GM13977 (cell line): Measurements from ENCODE around the gene ALDH3A1.

Experiments used
- DNase-seq: peaks from one replicate; pipeline ENCODE4 v3.0.0; 2012; ENCODE audit warnings: low spot score
- in situ Hi-C: fragments of 300-500 bp; cut with MboI; formaldehyde crosslinking; loops from one replicate; pipeline ENCODE4 v1.12.0; 2022; ENCODE audit warnings: low sequenced_read_pairs, low pct_unique_long_range_greater_than_20kb, mixed read lengths, inconsistent platforms; ENCODE audit not compliant: unreplicated experiment
- TF ChIP-seq, protein P1 (sequence below): IDR thresholded peaks from 2 replicates; pipeline ENCODE4 v1.5.1; 2012; ENCODE audit warnings: mild to moderate bottlenecking, control low read depth; ENCODE audit not compliant: insufficient read depth; ENCODE audit errors: extremely low read depth, missing control alignments

The ALDH3A1 gene

DNA sequence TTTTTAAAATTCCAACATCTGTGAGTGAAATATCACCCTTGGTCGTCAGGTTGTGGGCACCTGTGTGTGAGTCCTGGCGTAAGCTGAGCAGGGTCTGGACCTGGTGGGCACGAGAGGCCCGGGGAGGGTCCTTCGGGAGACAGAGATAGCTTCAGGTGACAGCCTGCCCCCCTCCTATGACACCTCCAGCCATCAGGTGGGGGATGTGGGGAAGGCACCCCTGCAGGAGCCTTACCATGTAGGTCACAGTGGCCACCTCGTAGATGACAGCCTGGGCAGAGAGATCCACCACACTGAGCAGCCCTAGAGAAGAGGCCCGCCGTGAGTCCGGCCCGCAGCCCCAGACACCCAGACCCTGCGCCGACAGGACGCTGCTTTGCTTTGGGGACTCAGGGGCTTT lies 42.9 kb downstream of the ALDH3A1 start:
- DNase-seq = no peak
- in situ Hi-C loops = loop anchor here (25.0 kb wide), 1 partner anchor 93 kb away; no protein-coding TSS in a partner anchor
- TF ChIP-seq, protein P1, sequence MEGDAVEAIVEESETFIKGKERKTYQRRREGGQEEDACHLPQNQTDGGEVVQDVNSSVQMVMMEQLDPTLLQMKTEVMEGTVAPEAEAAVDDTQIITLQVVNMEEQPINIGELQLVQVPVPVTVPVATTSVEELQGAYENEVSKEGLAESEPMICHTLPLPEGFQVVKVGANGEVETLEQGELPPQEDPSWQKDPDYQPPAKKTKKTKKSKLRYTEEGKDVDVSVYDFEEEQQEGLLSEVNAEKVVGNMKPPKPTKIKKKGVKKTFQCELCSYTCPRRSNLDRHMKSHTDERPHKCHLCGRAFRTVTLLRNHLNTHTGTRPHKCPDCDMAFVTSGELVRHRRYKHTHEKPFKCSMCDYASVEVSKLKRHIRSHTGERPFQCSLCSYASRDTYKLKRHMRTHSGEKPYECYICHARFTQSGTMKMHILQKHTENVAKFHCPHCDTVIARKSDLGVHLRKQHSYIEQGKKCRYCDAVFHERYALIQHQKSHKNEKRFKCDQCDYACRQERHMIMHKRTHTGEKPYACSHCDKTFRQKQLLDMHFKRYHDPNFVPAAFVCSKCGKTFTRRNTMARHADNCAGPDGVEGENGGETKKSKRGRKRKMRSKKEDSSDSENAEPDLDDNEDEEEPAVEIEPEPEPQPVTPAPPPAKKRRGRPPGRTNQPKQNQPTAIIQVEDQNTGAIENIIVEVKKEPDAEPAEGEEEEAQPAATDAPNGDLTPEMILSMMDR = no peak

DNA sequence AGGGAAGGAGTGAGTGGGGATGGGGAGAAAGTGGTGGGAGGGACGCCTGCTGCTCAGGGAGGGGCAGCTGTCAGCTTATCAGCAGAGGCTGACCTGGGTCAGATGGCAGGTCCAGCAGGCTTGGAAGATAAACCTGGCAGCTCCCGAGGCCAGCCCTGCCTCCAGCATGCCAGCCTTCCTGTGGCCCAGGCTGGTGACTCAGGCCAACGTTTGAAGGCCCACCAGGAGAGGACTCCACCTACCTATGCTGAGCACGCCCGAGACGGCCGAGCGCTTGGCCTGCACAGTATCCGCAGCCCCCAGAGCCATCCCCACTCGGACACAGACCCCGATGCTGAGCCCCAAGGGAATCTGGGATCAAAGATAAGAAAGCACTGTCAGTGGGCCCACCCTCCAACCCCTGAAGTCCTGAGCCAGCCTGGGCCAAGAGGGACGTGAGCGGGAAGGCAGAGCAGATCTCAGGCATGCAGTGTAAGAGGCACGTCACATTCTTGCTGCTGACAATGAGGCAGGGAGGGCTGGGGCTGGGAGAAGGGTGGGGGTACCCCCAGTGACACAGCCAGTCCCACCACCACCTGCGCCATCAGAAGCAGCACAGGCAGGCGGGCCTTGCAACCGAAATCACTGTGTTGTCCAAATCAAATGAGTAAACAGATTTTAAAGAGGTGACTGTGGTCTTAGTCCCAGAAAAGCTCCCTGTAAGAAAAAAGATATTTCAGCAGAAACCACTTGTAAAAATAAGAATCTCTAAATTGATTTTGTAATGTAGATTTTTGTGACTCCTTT lies 44.1 kb downstream of the ALDH3A1 start:
- in situ Hi-C loops = loop anchor here (25.0 kb wide), 1 partner anchor 92 kb away; no protein-coding TSS in a partner anchor
- peak; percentile 17 for DNase-seq
- TF ChIP-seq, protein P1 = no peak

DNA sequence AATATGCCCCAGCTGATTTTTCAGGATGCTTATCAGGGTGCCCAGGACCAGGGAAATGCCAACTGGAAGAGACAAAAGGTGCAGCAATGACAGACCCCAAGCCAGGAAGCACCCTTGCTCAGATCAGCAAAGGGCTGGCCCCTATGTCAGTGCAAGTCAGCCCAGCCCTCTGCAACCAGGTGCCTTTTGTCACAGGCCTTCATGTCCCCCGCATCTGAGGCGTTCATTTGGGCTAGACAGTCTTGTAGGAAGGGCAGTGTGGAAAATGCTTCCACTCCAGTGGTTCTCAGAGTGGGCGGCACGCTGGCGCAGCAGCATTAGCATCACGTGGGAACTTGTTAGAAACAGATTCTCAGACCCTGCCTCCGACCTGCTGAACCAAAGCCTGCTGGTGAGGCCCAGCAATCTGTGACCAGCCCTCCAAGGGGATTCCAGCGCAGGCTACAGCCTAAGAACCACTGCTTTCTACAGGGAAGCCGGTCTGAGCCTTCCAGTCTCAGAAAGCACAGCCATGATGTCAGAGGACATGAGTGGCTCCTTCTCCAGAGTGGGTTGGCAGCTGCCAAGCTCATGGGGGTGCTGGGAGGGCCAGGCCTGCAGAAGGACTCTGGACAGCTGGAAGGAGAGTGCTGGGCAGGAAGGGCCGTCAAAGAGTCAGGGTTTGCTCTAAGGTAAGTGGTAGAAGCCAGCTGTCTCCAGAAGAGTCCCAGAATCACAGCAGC lies 44.8 kb downstream of the ALDH3A1 start:
- in situ Hi-C loops = loop anchor here (25.0 kb wide), 1 partner anchor 91 kb away; no protein-coding TSS in a partner anchor
- TF ChIP-seq, protein P1 = no peak

DNA sequence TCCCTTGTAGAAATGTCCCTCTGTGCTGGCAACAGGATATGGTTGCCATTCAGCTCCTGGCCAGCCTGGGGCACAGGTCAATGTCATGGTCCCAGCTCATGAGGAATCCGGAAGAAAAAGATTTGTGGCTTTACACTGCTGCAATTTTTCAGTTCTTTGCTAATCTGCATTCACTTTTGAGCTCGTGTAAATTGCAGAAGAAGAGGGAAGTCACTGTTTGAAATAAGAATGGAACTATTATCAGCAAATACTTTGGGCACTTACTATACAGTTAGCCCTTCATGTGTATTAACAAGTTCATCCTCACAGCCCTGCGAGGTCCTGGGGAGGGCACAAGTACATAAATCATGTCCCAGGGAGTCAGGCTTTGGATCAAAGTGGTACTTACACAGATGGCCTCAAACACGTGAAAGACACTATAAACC lies 45.9 kb downstream of the ALDH3A1 start:
- TF ChIP-seq, protein P1 = no peak
- in situ Hi-C loops = loop anchor here (25.0 kb wide), 1 partner anchor 90 kb away; no protein-coding TSS in a partner anchor
- DNase-seq = no peak

More for the DNA sequence above, 44.8 kb downstream of the ALDH3A1 start:
- peak; percentile 21 for DNase-seq
